H1 (cell line): ENCODE results near the gene MMEL1. TPM values are rescaled to one million over a fixed set of nuclear protein-coding genes. Genes with fewer than 3 reads are reported as not detected.

Experiments
- polyA plus RNA-seq, 7 experiments: library from polyadenylated mRNA; depleted of rRNA in 3 of 7; stranded (reverse) in 5 of 7; unstranded in 2 of 7; fragments of >200 nt in 5 of 7; fragments of 200-250 nt in 2 of 7; gene quantifications; 1 replicate in 5 of 7; 2 replicates in 1 of 7; 4 replicates in 1 of 7; pipeline versions ENCODE4 v1.2.1 to v1.2.3, GENCODE V29; 2011 to 2013; ENCODE audit warnings: missing spikeins in 2 of 7, mixed read lengths in 2 of 7
- total RNA-seq: library from RNA; stranded (reverse); fragmentation: NEBNext Ultra II Directional; extraction: Animal tissue kit (Norgen Biotek cat#: 25700); gene quantifications from 2 replicates; pipeline ENCODE4 v1.2.1, GENCODE V29; 2021
- TF ChIP-seq, protein P1 (sequence below): fragments of 300-600 bp; sonication (generic); IDR thresholded peaks from 2 replicates; pipeline ENCODE4 v1.7.1; 2012; ENCODE audit warnings: low read length, moderate library complexity, mild to moderate bottlenecking, inconsistent platforms; ENCODE audit not compliant: insufficient replicate concordance

MMEL1 gene
- total and polyA plus RNA-seq, 2 of the 8 experiments (the other 6 are each of a cell fraction or from before 2014, with no cell fraction given), result 0.91 to 1.7 TPM

DNA sequence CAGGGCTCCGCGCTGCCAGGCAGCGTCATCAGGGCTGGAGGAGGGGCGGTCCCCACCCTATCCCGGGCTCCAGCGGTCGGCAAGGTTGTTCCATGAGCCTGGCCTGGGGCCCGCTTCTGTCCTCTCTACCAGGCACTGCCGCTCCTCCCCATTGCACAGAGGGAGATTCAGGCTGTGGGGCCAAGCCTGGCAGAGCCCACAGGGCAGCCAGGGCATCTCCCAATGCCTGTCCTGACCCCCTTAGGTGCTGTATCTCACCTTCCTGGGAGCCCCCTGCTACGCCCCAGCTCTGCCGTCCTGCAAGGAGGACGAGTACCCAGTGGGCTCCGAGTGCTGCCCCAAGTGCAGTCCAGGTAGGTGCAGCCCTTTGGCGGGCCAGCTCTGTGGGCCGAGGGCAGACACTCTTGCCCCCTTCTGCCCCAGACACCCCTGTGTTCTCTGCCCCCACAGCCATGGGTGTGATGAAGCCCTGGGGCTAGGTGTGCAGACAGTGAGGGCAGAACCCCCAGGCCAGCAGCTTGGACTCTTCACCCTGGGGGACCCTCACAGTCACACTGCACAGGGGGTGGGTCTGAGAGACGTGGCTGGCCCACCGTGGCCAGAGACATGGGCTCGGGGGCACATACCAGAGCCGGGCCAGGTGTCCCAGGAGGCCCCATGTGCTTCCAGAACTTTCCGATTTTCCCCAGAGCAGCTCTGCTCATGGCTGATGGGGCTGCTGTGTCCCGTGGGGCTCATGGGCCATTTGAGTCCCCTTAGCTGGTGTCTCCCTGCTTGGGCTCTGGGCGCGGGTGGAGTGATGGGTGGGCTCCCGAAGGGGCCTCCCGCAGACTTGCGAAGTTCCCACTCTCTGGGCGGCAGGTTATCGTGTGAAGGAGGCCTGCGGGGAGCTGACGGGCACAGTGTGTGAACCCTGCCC, 75.1 kb downstream of the MMEL1 start (continued):
- TF ChIP-seq, protein P1, sequence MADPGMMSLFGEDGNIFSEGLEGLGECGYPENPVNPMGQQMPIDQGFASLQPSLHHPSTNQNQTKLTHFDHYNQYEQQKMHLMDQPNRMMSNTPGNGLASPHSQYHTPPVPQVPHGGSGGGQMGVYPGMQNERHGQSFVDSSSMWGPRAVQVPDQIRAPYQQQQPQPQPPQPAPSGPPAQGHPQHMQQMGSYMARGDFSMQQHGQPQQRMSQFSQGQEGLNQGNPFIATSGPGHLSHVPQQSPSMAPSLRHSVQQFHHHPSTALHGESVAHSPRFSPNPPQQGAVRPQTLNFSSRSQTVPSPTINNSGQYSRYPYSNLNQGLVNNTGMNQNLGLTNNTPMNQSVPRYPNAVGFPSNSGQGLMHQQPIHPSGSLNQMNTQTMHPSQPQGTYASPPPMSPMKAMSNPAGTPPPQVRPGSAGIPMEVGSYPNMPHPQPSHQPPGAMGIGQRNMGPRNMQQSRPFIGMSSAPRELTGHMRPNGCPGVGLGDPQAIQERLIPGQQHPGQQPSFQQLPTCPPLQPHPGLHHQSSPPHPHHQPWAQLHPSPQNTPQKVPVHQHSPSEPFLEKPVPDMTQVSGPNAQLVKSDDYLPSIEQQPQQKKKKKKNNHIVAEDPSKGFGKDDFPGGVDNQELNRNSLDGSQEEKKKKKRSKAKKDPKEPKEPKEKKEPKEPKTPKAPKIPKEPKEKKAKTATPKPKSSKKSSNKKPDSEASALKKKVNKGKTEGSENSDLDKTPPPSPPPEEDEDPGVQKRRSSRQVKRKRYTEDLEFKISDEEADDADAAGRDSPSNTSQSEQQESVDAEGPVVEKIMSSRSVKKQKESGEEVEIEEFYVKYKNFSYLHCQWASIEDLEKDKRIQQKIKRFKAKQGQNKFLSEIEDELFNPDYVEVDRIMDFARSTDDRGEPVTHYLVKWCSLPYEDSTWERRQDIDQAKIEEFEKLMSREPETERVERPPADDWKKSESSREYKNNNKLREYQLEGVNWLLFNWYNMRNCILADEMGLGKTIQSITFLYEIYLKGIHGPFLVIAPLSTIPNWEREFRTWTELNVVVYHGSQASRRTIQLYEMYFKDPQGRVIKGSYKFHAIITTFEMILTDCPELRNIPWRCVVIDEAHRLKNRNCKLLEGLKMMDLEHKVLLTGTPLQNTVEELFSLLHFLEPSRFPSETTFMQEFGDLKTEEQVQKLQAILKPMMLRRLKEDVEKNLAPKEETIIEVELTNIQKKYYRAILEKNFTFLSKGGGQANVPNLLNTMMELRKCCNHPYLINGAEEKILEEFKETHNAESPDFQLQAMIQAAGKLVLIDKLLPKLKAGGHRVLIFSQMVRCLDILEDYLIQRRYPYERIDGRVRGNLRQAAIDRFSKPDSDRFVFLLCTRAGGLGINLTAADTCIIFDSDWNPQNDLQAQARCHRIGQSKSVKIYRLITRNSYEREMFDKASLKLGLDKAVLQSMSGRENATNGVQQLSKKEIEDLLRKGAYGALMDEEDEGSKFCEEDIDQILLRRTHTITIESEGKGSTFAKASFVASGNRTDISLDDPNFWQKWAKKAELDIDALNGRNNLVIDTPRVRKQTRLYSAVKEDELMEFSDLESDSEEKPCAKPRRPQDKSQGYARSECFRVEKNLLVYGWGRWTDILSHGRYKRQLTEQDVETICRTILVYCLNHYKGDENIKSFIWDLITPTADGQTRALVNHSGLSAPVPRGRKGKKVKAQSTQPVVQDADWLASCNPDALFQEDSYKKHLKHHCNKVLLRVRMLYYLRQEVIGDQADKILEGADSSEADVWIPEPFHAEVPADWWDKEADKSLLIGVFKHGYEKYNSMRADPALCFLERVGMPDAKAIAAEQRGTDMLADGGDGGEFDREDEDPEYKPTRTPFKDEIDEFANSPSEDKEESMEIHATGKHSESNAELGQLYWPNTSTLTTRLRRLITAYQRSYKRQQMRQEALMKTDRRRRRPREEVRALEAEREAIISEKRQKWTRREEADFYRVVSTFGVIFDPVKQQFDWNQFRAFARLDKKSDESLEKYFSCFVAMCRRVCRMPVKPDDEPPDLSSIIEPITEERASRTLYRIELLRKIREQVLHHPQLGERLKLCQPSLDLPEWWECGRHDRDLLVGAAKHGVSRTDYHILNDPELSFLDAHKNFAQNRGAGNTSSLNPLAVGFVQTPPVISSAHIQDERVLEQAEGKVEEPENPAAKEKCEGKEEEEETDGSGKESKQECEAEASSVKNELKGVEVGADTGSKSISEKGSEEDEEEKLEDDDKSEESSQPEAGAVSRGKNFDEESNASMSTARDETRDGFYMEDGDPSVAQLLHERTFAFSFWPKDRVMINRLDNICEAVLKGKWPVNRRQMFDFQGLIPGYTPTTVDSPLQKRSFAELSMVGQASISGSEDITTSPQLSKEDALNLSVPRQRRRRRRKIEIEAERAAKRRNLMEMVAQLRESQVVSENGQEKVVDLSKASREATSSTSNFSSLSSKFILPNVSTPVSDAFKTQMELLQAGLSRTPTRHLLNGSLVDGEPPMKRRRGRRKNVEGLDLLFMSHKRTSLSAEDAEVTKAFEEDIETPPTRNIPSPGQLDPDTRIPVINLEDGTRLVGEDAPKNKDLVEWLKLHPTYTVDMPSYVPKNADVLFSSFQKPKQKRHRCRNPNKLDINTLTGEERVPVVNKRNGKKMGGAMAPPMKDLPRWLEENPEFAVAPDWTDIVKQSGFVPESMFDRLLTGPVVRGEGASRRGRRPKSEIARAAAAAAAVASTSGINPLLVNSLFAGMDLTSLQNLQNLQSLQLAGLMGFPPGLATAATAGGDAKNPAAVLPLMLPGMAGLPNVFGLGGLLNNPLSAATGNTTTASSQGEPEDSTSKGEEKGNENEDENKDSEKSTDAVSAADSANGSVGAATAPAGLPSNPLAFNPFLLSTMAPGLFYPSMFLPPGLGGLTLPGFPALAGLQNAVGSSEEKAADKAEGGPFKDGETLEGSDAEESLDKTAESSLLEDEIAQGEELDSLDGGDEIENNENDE, result no peak
